GM20431 (cell line): ENCODE data around the gene DNAI4.
"Not testable (repeated sequence)": the region's sequence is repeated elsewhere in the genome, so short reads cannot be mapped to it uniquely, and the experiment has no call there.

ENCODE experiments used
- in situ Hi-C: fragments of 300-500 bp; cut with MseI, MboI; formaldehyde crosslinking; loops from one replicate; pipeline ENCODE4 v1.15.0; 2020; ENCODE audit warnings: low sequenced_read_pairs; ENCODE audit not compliant: unreplicated experiment

Gene DNAI4

GRCh38 chr1:66924756-66925557 lies at the start of gene DNAI4, which contains the start of gene MIER1:
TSS of gene DNAI4 (minus strand) at chr1:66924856. CDS start at chr1:66924831, 25 bp downstream.
TSS of gene MIER1 (plus strand) at chr1:66924990. CDS start at chr1:66925029, 39 bp downstream.
- in situ Hi-C loops: no loop called here

GRCh38 chr1:66968574-66968973 lies 43.9 kb upstream of the DNAI4 start:
- in situ Hi-C loops: no loop called here

GRCh38 chr1:66966188-66966873 lies 41.7 kb upstream of the DNAI4 start:
- in situ Hi-C loops: not testable (repeated sequence)

- in situ Hi-C loops: no loop called here
Observed at GRCh38 chr1:66957938-66958337, 33.3 kb upstream of the DNAI4 start.

- in situ Hi-C loops: no loop called here
Observed at GRCh38 chr1:66954208-66954607, 29.6 kb upstream of the DNAI4 start.

GRCh38 chr1:66951513-66951912 lies 26.9 kb upstream of the DNAI4 start:
- in situ Hi-C loops: no loop called here

GRCh38 chr1:66947267-66947666 lies 22.6 kb upstream of the DNAI4 start:
- in situ Hi-C loops: no loop called here

- in situ Hi-C loops: no loop called here
Observed at GRCh38 chr1:66945316-66945715, 20.7 kb upstream of the DNAI4 start.

- in situ Hi-C loops: no loop called here
Observed at GRCh38 chr1:66944330-66945274, 19.9 kb upstream of the DNAI4 start.

GRCh38 chr1:66943361-66943969 lies 18.8 kb upstream of the DNAI4 start:
- in situ Hi-C loops: no loop called here

- in situ Hi-C loops: no loop called here
Observed at GRCh38 chr1:66940981-66941380, 16.3 kb upstream of the DNAI4 start.

GRCh38 chr1:66938613-66939012 lies 14.0 kb upstream of the DNAI4 start:
- in situ Hi-C loops: no loop called here

- in situ Hi-C loops: no loop called here
Observed at GRCh38 chr1:66937529-66938234, 13.0 kb upstream of the DNAI4 start.

GRCh38 chr1:66933887-66934700 lies 9.4 kb upstream of the DNAI4 start:
- in situ Hi-C loops: no loop called here

- in situ Hi-C loops: no loop called here
Observed at GRCh38 chr1:66932291-66932690, 7.6 kb upstream of the DNAI4 start.

- in situ Hi-C loops: no loop called here
Observed at GRCh38 chr1:66931590-66931989, 6.9 kb upstream of the DNAI4 start.

- in situ Hi-C loops: no loop called here
Observed at GRCh38 chr1:66930823-66931174, 6.1 kb upstream of the DNAI4 start.

- in situ Hi-C loops: no loop called here
Observed at GRCh38 chr1:66929999-66930822, 5.6 kb upstream of the DNAI4 start.
